Adrenal gland (tissue), 12 donors: ENCODE results near the gene CEP63. TPM values are rescaled to one million over a fixed set of nuclear protein-coding genes. Genes with fewer than 3 reads are reported as not detected.

Experiments used
- DNase-seq, 7 donors: peaks; one replicate each; pipeline ENCODE4 v3.0.0-alpha.2; 2019 to 2020
- H3K27ac ChIP-seq, 5 donors: fragments of 200-600 bp; sonication (generic) in 4 of 5; 1 replicate in 3 of 5; 2 replicates in 2 of 5; pipeline versions ENCODE4 v1.5.1 to v1.8.0; 2016 to 2020; ENCODE audit warnings: mild to moderate bottlenecking in 1 of 5
- H3K27me3 ChIP-seq: fragments of 200-600 bp; 2 replicates; pipeline ENCODE4 v1.8.0; 2021
- H3K36me3 ChIP-seq, 2 donors: fragments of 200-600 bp; replicated peaks in 1 of 2; 1 replicate in 1 of 2; 2 replicates in 1 of 2; pipeline versions ENCODE4 v1.5.1 to v1.8.0; 2018 to 2022
- H3K4me1 ChIP-seq, 2 donors: fragments of 200-600 bp; replicated peaks in 1 of 2; 1 replicate in 1 of 2; 2 replicates in 1 of 2; pipeline versions ENCODE4 v1.5.1 to v1.8.0; 2018 to 2021
- H3K4me3 ChIP-seq, 4 donors: fragments of 200-600 bp; sonication (generic) in 3 of 4; one replicate each; pipeline ENCODE4 v1.5.1; 2016 to 2018
- H3K9me3 ChIP-seq, 3 donors: fragments of 200-600 bp; sonication (generic) in 1 of 3; replicated peaks in 1 of 3; 1 replicate in 2 of 3; 2 replicates in 1 of 3; pipeline versions ENCODE4 v1.5.1 to v1.8.0; 2016 to 2021
- POLR2A ChIP-seq, 2 donors: fragments of 450-650 bp; IDR thresholded peaks; one replicate each; pipeline ENCODE4 v1.6.1; 2017; ENCODE audit warnings: antibody characterized with exemption in 2 of 2, mild to moderate bottlenecking in 2 of 2, moderate library complexity in 1 of 2
- WGBS, 4 donors: extraction: QIAGEN DNeasy Blood & Tissue Kit in 2 of 4; methylation state at CpG; one replicate each; pipeline versions ENCODE4 v1.1.5 to v1.1.7; 2013 to 2017; 5-methylcytosine and 5-hydroxymethylcytosine counted together
- intact Hi-C, 2 donors: fragments of 100-400 bp; cut with DNase I; formaldehyde crosslinking; loops; one replicate each; pipeline versions ENCODE4 v1.14.1 to v1.15.0; 2022 to 2023
- polyA plus RNA-seq, 3 donors: library from polyadenylated mRNA; stranded (reverse); fragments of 200-250 nt in 2 of 3; fragments of 350-450 nt in 1 of 3; fragmentation: Illumina TruSeq in 1 of 3; extraction: RNeasy Lipid Tissue Mini Kit (QIAGEN cat#74804) in 1 of 3; gene quantifications; one replicate each; pipeline ENCODE4 v1.2.3, GENCODE V29; 2013 to 2014
- total RNA-seq, 9 donors: library from RNA; depleted of rRNA in 4 of 9; stranded (reverse); fragments of >200 nt in 4 of 9; fragments of 120-200 nt in 1 of 9; fragmentation: NEBNext Ultra II Directional in 1 of 9; extraction: Animal tissue kit (Norgen Biotek cat#: 25700) in 1 of 9; gene quantifications; one replicate each; pipeline versions ENCODE4 v1.1.0 to v1.2.4, GENCODE V29; 2013 to 2023
- TF ChIP-seq, protein P1 (sequence below), 6 experiments: fragments of 450-650 bp in 4 of 6; fragments of 200-600 bp in 2 of 6; sonication (generic) in 1 of 6; IDR thresholded peaks; 1 replicate in 5 of 6; 2 replicates in 1 of 6; pipeline versions ENCODE4 v1.5.1 to v1.8.0; 2016 to 2021; ENCODE audit warnings: antibody characterized with exemption in 6 of 6, mild to moderate bottlenecking in 2 of 6, moderate library complexity in 1 of 6
- donor health status: healthy with polysubstance abuse.
- donor health status: Bipolar disorder and iron deficiency.
- donor health status: DM: yes; HTN: yes; CAD: no.
- donor health status: DM: no; HTN: no; CAD: no.
- donor health status: DM: no; HTN: no; CAD: no.
- donor health status: DM: yes; HTN: yes; CAD: no.

Gene CEP63
- total and polyA plus RNA-seq, 12 donors, result 8.8 to 43.7 (median 19.8) TPM

DNA sequence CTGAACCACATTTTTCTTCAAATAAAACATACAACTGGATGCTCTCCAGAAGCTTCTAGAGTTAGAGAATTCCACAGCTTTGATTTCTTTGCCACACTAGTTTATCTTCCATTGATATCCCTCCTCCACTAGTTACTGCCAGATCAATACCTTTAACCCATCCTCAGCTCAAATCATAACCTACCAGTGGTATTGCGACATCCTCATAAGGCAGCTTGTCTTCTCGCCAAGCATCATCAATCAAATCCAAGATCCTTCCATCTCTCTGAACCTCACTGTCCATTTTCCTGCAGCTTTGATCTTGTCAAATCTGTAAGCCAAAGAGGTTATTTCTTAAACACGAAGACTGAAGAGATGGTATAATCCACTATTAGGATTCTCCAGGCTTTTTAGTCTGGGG lies 3.2 kb upstream of the CEP63 start:
- Histone ChIP-seq H3K27ac (peak overlapping the region in 1 of 5 donors; percentile 13), H3K4me3 (no peak overlapping the region)
- TF ChIP-seq POLR2A (IDR thresholded peaks at IDR 0.05), result no peak
- TF ChIP-seq, protein P1, sequence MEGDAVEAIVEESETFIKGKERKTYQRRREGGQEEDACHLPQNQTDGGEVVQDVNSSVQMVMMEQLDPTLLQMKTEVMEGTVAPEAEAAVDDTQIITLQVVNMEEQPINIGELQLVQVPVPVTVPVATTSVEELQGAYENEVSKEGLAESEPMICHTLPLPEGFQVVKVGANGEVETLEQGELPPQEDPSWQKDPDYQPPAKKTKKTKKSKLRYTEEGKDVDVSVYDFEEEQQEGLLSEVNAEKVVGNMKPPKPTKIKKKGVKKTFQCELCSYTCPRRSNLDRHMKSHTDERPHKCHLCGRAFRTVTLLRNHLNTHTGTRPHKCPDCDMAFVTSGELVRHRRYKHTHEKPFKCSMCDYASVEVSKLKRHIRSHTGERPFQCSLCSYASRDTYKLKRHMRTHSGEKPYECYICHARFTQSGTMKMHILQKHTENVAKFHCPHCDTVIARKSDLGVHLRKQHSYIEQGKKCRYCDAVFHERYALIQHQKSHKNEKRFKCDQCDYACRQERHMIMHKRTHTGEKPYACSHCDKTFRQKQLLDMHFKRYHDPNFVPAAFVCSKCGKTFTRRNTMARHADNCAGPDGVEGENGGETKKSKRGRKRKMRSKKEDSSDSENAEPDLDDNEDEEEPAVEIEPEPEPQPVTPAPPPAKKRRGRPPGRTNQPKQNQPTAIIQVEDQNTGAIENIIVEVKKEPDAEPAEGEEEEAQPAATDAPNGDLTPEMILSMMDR (IDR thresholded peaks at IDR 0.05), result no peak

DNA sequence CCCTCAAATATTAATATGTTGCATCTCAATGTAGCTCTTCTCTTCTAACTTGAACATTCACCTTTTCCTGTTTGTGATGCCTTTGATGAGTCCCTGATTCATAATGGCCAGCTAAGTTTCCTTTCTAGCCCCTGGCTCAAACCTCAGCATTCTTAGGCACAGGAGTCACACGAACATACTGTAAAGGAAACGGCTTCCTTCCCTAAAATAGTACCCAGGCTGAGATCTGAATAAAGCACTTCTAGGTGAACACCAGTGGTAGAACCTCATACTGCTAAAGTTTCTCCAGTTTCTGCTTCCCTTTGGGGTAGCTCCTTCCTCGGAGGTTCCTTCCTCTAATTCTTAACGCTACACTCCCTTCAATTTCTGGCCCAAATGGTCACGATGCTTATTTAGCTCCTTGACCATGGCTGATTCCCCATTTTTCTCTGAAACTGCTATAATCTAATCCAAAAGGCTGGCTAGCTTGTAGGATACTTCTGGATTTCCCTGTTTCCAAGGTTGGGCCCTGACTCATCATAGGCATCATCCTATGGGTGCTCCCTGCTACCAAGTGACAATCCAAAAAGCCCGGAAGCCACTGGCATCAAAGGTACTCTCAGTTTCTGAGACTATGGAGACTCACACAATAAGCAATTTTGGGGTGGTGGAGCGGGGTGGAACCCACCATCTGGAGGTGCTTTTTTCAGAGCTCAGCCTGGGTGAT lies 2.5 kb upstream of the CEP63 start:
- Histone ChIP-seq H3K9me3 (no peaks in the 10 kb centered on the region), H3K4me3 (no peak overlapping the region), H3K4me1 (peaks cover 30 to 38% of the 10 kb centered on the region in 2 donors), H3K36me3 (peaks cover 2 to 33% of the 10 kb centered on the region in 2 donors), H3K27ac (peak overlapping the region in 2 of 5 donors; percentile 11 to 13), H3K27me3 (no peaks in the 10 kb centered on the region)
- no peak for DNase-seq
- 66 to 77% (median 69%) methylated on average over 7 of the region's 7 CpGs for WGBS, 4 donors
- intact Hi-C loops, result no loop called here
- TF ChIP-seq, protein P1 (IDR thresholded peaks at IDR 0.05), result no peak
- TF ChIP-seq POLR2A (IDR thresholded peaks at IDR 0.05), result no peak

More for the DNA sequence above, 3.2 kb upstream of the CEP63 start:
- DNase-seq, result no peak
- intact Hi-C loops, result no loop called here
- peaks cover 27 to 34% of the 10 kb centered on the region in 2 donors for H3K4me1 ChIP-seq
- peaks cover 8 to 40% of the 10 kb centered on the region in 2 donors for H3K36me3 ChIP-seq
- no peaks in the 10 kb centered on the region for H3K9me3 ChIP-seq
- 77 to 82% (median 81%) methylated on average over 3 of the region's 3 CpGs for WGBS, 4 donors
- no peaks in the 10 kb centered on the region for H3K27me3 ChIP-seq

DNA sequence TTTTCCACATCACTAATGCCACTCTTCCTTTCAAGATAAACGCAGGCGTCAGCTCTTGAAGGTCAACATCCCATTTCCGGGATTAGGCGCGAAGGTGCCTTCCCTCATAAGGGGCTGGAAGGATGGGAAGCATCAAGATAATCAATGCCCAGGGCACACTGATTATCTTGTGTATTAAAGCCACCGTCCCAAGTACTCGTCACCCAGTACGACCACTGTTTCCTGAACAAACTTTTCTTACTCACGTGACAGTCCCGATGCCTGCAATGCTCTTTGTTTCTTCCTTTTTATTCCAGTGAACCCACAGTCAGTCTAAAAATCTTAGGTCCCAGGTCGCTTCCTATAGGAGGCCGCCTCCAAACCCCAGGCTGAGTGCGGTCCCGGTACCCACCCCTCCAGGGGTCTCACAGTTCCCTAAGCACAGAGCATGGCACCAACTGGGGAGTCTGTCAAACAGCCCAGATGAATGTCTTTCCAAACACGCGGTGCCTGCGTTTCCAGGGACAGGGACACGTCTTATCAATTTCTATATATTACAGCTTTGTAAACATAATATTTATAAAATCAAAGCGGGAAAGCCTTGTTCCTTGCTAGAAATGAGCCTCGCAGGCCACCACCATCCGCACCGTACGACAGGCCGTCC lies 661 bp upstream of the CEP63 start:
- H3K4me1 ChIP-seq, result peaks cover 30 to 38% of the 10 kb centered on the region in 2 donors
- 0 to 1% (median 0%) methylated on average over 20 to 24 of the region's 24 CpGs for WGBS, 4 donors

DNA sequence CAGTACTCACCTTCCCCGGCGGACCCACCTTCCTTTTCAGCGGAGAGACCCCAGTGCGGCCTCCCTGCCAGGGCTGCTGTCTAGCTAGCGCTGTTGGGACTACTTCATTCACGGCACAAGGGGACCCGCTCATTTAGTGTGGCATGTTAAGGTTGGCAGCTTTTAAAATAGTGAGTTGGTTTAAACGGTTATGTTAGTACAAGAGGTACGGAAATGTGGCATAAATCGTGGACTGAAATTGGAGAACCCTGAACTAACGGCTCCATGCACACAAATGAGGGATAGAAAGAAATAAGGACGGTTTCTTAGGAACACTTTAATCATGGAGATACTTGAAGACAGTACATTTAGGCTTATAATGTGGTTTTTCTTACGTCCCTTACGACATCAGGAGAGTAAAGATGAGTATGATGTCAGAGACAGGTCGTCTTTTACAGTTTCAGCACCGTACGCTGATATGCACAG lies 752 bp downstream of the CEP63 start:
- H3K27me3 ChIP-seq, result no peaks in the 10 kb centered on the region
- TF ChIP-seq, protein P1 (IDR thresholded peaks at IDR 0.05), result no peak
- no peak for TF ChIP-seq POLR2A (IDR thresholded peaks at IDR 0.05)
- no peak for DNase-seq
- no peaks in the 10 kb centered on the region for H3K9me3 ChIP-seq
- H3K36me3 ChIP-seq, result peaks cover 0 to 7% of the 10 kb centered on the region in 2 donors
- peak overlapping the region; percentile 62 to 88 (median 72) for H3K4me3 ChIP-seq
- H3K4me1 ChIP-seq, result peaks cover 30 to 38% of the 10 kb centered on the region in 2 donors
- intact Hi-C loops, result no loop called here
- 1 to 2% (median 2%) methylated on average over 12 to 17 of the region's 17 CpGs for WGBS, 4 donors
- peak overlapping the region; percentile 85 to 96 (median 96) for H3K27ac ChIP-seq

More for the DNA sequence above, 661 bp upstream of the CEP63 start:
- peaks cover 0 to 21% of the 10 kb centered on the region in 2 donors for H3K36me3 ChIP-seq
- H3K4me3 ChIP-seq, result peak overlapping the region; percentile 26 to 88 (median 72)
- peak overlapping the region; percentile 85 to 96 (median 96) for H3K27ac ChIP-seq
- H3K9me3 ChIP-seq, result no peaks in the 10 kb centered on the region
- TF ChIP-seq, protein P1 (IDR thresholded peaks at IDR 0.05), result no peak
- no peak for TF ChIP-seq POLR2A (IDR thresholded peaks at IDR 0.05)
- peak in 5 of 7 donors; percentile 32 to 97 (median 36) for DNase-seq
- no peaks in the 10 kb centered on the region for H3K27me3 ChIP-seq
- intact Hi-C loops, result no loop called here
